Upper lobe of left lung (tissue), 6 donors: Measurements from ENCODE around the gene CNST. TPM values are rescaled to one million over a fixed set of nuclear protein-coding genes. Genes with fewer than 3 reads are reported as not detected.

ENCODE experiments used
- ATAC-seq, 2 donors: fragments of 200-7000 bp; cut with Tn5 transposase; one replicate each; pipeline ENCODE4 v1.9.1; 2022; ENCODE audit warnings: mild to moderate bottlenecking in 2 of 2, moderate library complexity in 2 of 2; ENCODE audit not compliant: low FRiP score in 2 of 2
- DNase-seq, 2 donors: peaks; one replicate each; pipeline ENCODE4 v3.0.0-alpha.2; 2019 to 2020
- H3K27ac ChIP-seq, 4 donors: fragments of 200-600 bp; sonication (generic); one replicate each; pipeline ENCODE4 v1.5.1; 2016 to 2019
- H3K27me3 ChIP-seq, 4 donors: fragments of 200-600 bp; sonication (generic); one replicate each; pipeline ENCODE4 v1.5.1; 2017 to 2019
- H3K36me3 ChIP-seq, 4 donors: fragments of 200-600 bp; sonication (generic); one replicate each; pipeline ENCODE4 v1.5.1; 2016 to 2019
- H3K4me1 ChIP-seq, 4 donors: fragments of 200-600 bp; sonication (generic); one replicate each; pipeline ENCODE4 v1.5.1; 2018 to 2019
- H3K4me3 ChIP-seq, 4 donors: fragments of 200-600 bp; sonication (generic); one replicate each; pipeline ENCODE4 v1.5.1; 2017 to 2019; ENCODE audit warnings: mild to moderate bottlenecking in 2 of 4, moderate library complexity in 1 of 4
- H3K9me3 ChIP-seq, 4 donors: fragments of 200-600 bp; sonication (generic); one replicate each; pipeline ENCODE4 v1.5.1; 2018 to 2019
- CTCF ChIP-seq, 6 experiments: fragments of 450-650 bp in 4 of 6; fragments of 200-600 bp in 2 of 6; sonication (generic) in 2 of 6; IDR thresholded peaks; one replicate each; pipeline ENCODE4 v1.5.1; 2016 to 2019; ENCODE audit warnings: antibody characterized with exemption in 6 of 6
- EP300 ChIP-seq, 4 donors: sonication (generic); formaldehyde crosslinking; IDR thresholded peaks; one replicate each; pipeline ENCODE4 v1.5.1; 2017; ENCODE audit warnings: antibody characterized with exemption in 4 of 4, control low read depth in 2 of 4
- POLR2A ChIP-seq, 4 donors: fragments of 450-650 bp; IDR thresholded peaks; one replicate each; pipeline ENCODE4 v1.5.1; 2016 to 2017; ENCODE audit warnings: antibody characterized with exemption in 4 of 4, mild to moderate bottlenecking in 2 of 4
- POLR2AphosphoS5 ChIP-seq, 2 donors: sonication (generic); formaldehyde crosslinking; IDR thresholded peaks; one replicate each; pipeline ENCODE4 v1.5.1; 2017; ENCODE audit warnings: antibody characterized with exemption in 2 of 2
- WGBS, 2 donors: methylation state at CpG; one replicate each; pipeline ENCODE4 v1.1.5; 2017 to 2018; 5-methylcytosine and 5-hydroxymethylcytosine counted together
- total RNA-seq, 6 donors: library from RNA; depleted of rRNA in 4 of 6; stranded (reverse); fragments of >200 nt in 4 of 6; gene quantifications; one replicate each; pipeline versions ENCODE4 v1.1.0 to v1.2.1, GENCODE V29; 2016 to 2021
- donor health status: DM: no; HTN: no; CAD: no; lungs with moderate emphysema.
- donor health status: DM: no; HTN: yes; CAD: no; lungs with severe emphysema.

The CNST gene
- total RNA-seq, 6 donors from 2014 or later, result 22.1 to 40.1 (median 29.2) TPM

DNA sequence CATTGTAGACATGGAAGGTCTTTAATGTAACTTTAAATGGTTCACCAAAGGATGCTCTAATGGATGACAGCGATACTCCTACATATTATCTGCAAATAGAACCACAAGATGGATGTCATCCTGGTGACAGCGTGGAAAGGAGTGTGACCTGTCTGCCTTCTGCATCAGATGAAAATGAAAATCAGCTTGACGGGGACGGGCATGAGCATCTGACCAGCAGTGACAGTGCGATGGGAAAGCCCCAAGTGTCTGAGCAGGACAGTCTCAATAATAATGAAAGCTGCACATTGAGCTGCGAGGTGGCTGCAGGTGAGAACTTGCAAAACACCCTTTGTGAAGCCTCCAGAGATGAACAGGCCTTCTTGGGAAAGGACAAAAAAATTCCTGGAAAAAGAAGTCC is 25.2 kb downstream of the CNST start:
- no peaks in the 10 kb centered on the region for H3K9me3 ChIP-seq
- no peak overlapping the region for H3K4me3 ChIP-seq
- H3K27ac ChIP-seq, result no peak overlapping the region
- 81 to 91% methylated on average over 6 of the region's 6 CpGs for WGBS, 2 donors
- no peak for DNase-seq
- TF ChIP-seq POLR2A (IDR thresholded peaks at IDR 0.05) (no peak), EP300 (IDR thresholded peaks at IDR 0.05) (no peak), POLR2AphosphoS5 (IDR thresholded peaks at IDR 0.05) (no peak), CTCF (IDR thresholded peaks at IDR 0.05) (no peak)
- peaks cover 0 to 15% (median 3%) of the 10 kb centered on the region in 4 donors for H3K36me3 ChIP-seq
- peaks cover 0 to 14% (median 10%) of the 10 kb centered on the region in 4 donors for H3K4me1 ChIP-seq
- ATAC-seq, result no peak
- H3K27me3 ChIP-seq, result no peaks in the 10 kb centered on the region

DNA sequence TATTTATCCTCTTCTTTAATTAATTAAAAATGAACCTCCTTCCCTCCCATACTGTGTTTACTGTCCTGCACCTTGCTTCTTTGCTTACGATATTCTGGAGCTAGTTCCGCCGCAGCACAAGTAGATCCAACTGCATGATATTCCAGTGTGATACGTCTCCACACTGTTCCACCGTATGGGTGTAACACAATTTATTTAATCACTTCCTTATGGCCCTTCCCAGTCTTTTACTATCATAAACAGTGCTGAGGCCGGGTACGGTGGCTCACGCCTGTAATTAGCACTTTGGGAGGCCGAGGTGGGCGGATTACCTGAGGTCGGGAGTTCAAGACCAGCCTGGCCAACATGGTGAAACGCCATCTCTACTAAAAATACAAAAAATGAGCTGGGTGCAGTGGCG is 25.7 kb downstream of the CNST start:
- H3K4me3 ChIP-seq, result no peak overlapping the region
- H3K27me3 ChIP-seq, result no peaks in the 10 kb centered on the region
- TF ChIP-seq POLR2A (IDR thresholded peaks at IDR 0.05) (no peak), POLR2AphosphoS5 (IDR thresholded peaks at IDR 0.05) (peak in 1 of 2 donors; percentile 18)
- WGBS, 2 donors, result 77 to 86% methylated on average over 13 of the region's 13 CpGs
- no peak for DNase-seq
- peaks cover 0 to 12% (median 9%) of the 10 kb centered on the region in 4 donors for H3K4me1 ChIP-seq
- no peaks in the 10 kb centered on the region for H3K9me3 ChIP-seq
- ATAC-seq, result peak in 1 of 2 donors; percentile 37
- no peak overlapping the region for H3K27ac ChIP-seq
- peaks cover 0 to 15% (median 3%) of the 10 kb centered on the region in 4 donors for H3K36me3 ChIP-seq

DNA sequence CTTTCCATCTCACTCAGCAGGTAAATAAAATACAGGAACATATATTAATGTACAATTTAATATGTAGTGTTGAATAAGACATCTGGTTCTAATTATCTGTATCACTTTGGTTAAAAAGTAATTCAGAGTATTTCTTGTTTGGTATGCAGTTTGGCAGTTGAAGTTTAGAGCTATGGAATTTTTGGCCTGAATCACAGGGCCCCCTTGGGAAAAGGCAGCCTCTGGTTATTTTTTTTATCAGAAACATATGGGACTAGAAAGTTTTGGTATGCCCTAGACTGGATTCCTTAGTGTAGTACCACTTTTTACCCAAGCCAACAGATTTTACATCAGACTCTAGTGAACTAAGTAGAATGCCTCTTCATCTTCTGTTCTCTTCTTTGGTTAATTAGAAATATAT is 26.4 kb downstream of the CNST start:
- Histone ChIP-seq H3K27me3 (no peaks in the 10 kb centered on the region), H3K36me3 (peaks cover 0 to 15% (median 3%) of the 10 kb centered on the region in 4 donors), H3K4me3 (no peak overlapping the region), H3K4me1 (peaks cover 7 to 9% (median 8%) of the 10 kb centered on the region in 4 donors), H3K9me3 (no peaks in the 10 kb centered on the region), H3K27ac (no peak overlapping the region)
- ATAC-seq (peak in 1 of 2 donors; percentile 62), DNase-seq (no peak)
- no peak for TF ChIP-seq POLR2AphosphoS5 (IDR thresholded peaks at IDR 0.05)
- no peak for TF ChIP-seq CTCF (IDR thresholded peaks at IDR 0.05)
- no peak for TF ChIP-seq POLR2A (IDR thresholded peaks at IDR 0.05)
- TF ChIP-seq EP300 (IDR thresholded peaks at IDR 0.05), result no peak

DNA sequence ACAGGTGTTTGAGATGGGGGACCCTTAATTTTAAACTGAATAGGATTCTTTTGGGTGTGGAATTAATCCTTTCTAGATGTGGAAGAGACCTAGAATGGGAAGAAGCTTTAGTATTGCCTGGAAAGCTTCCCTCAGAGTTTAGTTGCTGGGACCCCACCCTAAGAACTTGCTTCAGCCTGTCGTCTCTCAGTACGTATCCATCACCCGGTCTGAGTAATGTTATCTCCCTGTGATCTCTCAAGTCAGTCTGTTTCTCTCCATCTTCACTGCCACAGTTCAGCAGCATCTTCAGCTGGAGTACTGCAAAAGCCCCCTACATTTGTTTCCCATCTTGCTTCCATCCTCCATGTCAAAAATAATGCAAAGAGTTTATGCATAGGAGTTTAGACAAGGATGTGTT is 28.9 kb downstream of the CNST start:
- Histone ChIP-seq H3K4me3 (no peak overlapping the region), H3K9me3 (no peaks in the 10 kb centered on the region), H3K27me3 (no peaks in the 10 kb centered on the region), H3K36me3 (peaks cover 0 to 15% (median 3%) of the 10 kb centered on the region in 4 donors), H3K27ac (no peak overlapping the region), H3K4me1 (peaks cover 5 to 8% (median 7%) of the 10 kb centered on the region in 4 donors)
- DNase-seq (no peak), ATAC-seq (no peak)
- 77 to 87% methylated on average over 3 of the region's 3 CpGs for WGBS, 2 donors
- TF ChIP-seq POLR2AphosphoS5 (IDR thresholded peaks at IDR 0.05), result no peak
- no peak for TF ChIP-seq POLR2A (IDR thresholded peaks at IDR 0.05)
- no peak for TF ChIP-seq CTCF (IDR thresholded peaks at IDR 0.05)
- TF ChIP-seq EP300 (IDR thresholded peaks at IDR 0.05), result no peak

GRCh38 chr1:246597340-246597739 is 31.1 kb downstream of the CNST start:
- Histone ChIP-seq H3K4me3 (no peak overlapping the region), H3K4me1 (peaks cover 4 to 8% (median 6%) of the 10 kb centered on the region in 4 donors), H3K27me3 (no peaks in the 10 kb centered on the region), H3K36me3 (peaks cover 0 to 12% (median 0%) of the 10 kb centered on the region in 4 donors), H3K9me3 (no peaks in the 10 kb centered on the region), H3K27ac (no peak overlapping the region)
- TF ChIP-seq EP300 (IDR thresholded peaks at IDR 0.05) (peak in 1 of 4 donors; percentile 1), POLR2AphosphoS5 (IDR thresholded peaks at IDR 0.05) (no peak)
- ATAC-seq, result peak; percentile 69 to 85
- no peak for DNase-seq
- 61 to 73% methylated on average over 5 of the region's 5 CpGs for WGBS, 2 donors

GRCh38 chr1:246597971-246598370 is 31.7 kb downstream of the CNST start:
- no peak for DNase-seq
- Histone ChIP-seq H3K4me1 (peaks cover 4 to 8% (median 6%) of the 10 kb centered on the region in 4 donors), H3K4me3 (no peak overlapping the region), H3K27me3 (no peaks in the 10 kb centered on the region), H3K9me3 (no peaks in the 10 kb centered on the region), H3K36me3 (peaks cover 0 to 7% (median 0%) of the 10 kb centered on the region in 4 donors), H3K27ac (no peak overlapping the region)
- WGBS, 2 donors, result 97% methylated on average over 7 of the region's 7 CpGs
- no peak for ATAC-seq
- TF ChIP-seq POLR2AphosphoS5 (IDR thresholded peaks at IDR 0.05) (no peak), EP300 (IDR thresholded peaks at IDR 0.05) (no peak), CTCF (IDR thresholded peaks at IDR 0.05) (no peak), POLR2A (IDR thresholded peaks at IDR 0.05) (no peak)
